SK-N-SH treated with all-trans-retinoic acid at 6 μM for 48 hours (cell line): ENCODE data around the gene MAPK8.

Experiments
- ATAC-seq: fragments of 200-7000 bp; cut with Tn5 transposase; 3 replicates; pipeline ENCODE4 v1.9.1; 2020; ENCODE audit warnings: mild to moderate bottlenecking, moderate library complexity
- ARNTL ChIP-seq: fragments of 450-650 bp; formaldehyde crosslinking; IDR thresholded peaks from 2 replicates; pipeline ENCODE4 v1.5.0; 2020; ENCODE audit warnings: low read depth, mild to moderate bottlenecking, moderate library complexity, borderline replicate concordance
- CSDC2 ChIP-seq: fragments of 250-450 bp; sonication (Bioruptor Pico); IDR thresholded peaks from 2 replicates; pipeline ENCODE4 v1.5.0; 2020; ENCODE audit warnings: mild to moderate bottlenecking, moderate library complexity
- ESRRG ChIP-seq: fragments of 250-450 bp; sonication (Bioruptor Pico); IDR thresholded peaks from 2 replicates; pipeline ENCODE4 v1.6.1; 2021; ENCODE audit warnings: mild to moderate bottlenecking
- GLIS3 ChIP-seq: fragments of 250-450 bp; sonication (Bioruptor Pico); IDR thresholded peaks from 2 replicates; pipeline ENCODE4 v1.5.0; 2020; ENCODE audit warnings: mild to moderate bottlenecking, moderate library complexity
- ISL1 ChIP-seq: fragments of 250-450 bp; sonication (Bioruptor Pico); IDR thresholded peaks from 2 replicates; pipeline ENCODE4 v2.1.2; 2022; ENCODE audit warnings: mild to moderate bottlenecking, moderate library complexity
- OSR1 ChIP-seq: fragments of 250-450 bp; sonication (Bioruptor Pico); IDR thresholded peaks from 2 replicates; pipeline ENCODE4 v1.8.0; 2022; ENCODE audit warnings: moderate library complexity, mild to moderate bottlenecking, inconsistent platforms
- PPARA ChIP-seq: fragments of 250-450 bp; sonication (Bioruptor Pico); IDR thresholded peaks from 2 replicates; pipeline ENCODE4 v1.5.0; 2020; ENCODE audit warnings: mild to moderate bottlenecking, borderline replicate concordance
- RARB ChIP-seq: fragments of 250-450 bp; sonication (Bioruptor Pico); IDR thresholded peaks from 2 replicates; pipeline ENCODE4 v1.8.0; 2021; ENCODE audit warnings: mild to moderate bottlenecking, moderate library complexity
- TCF4 ChIP-seq: fragments of 250-450 bp; sonication (Bioruptor Pico); IDR thresholded peaks from 2 replicates; pipeline ENCODE4 v1.8.0; 2021; ENCODE audit warnings: mild to moderate bottlenecking, moderate library complexity, borderline replicate concordance
- TOX ChIP-seq: fragments of 250-450 bp; sonication (Bioruptor Pico); IDR thresholded peaks from 2 replicates; pipeline ENCODE4 v1.8.0; 2021; ENCODE audit warnings: mild to moderate bottlenecking, moderate library complexity, borderline replicate concordance
- ZC3H10 ChIP-seq: fragments of 250-450 bp; sonication (Bioruptor Pico); IDR thresholded peaks from 2 replicates; pipeline ENCODE4 v1.5.1; 2021; ENCODE audit warnings: mild to moderate bottlenecking, moderate library complexity
- ZFP3 ChIP-seq: fragments of 250-450 bp; sonication (Bioruptor Pico); IDR thresholded peaks from 2 replicates; pipeline ENCODE4 v1.5.0; 2020; ENCODE audit warnings: mild to moderate bottlenecking, moderate library complexity
- ZFP30 ChIP-seq: fragments of 450-650 bp; formaldehyde crosslinking; IDR thresholded peaks from 2 replicates; pipeline ENCODE4 v1.5.0; 2022; ENCODE audit warnings: mild to moderate bottlenecking, moderate library complexity
- ZNF70 ChIP-seq: fragments of 450-650 bp; formaldehyde crosslinking; IDR thresholded peaks from 2 replicates; pipeline ENCODE4 v1.5.0; 2020; ENCODE audit warnings: mild to moderate bottlenecking, moderate library complexity
- ZNF8 ChIP-seq: fragments of 450-650 bp; formaldehyde crosslinking; IDR thresholded peaks from 2 replicates; pipeline ENCODE4 v1.5.0; 2020; ENCODE audit warnings: mild to moderate bottlenecking, moderate library complexity
- TF ChIP-seq, protein P1 (sequence below): fragments of 250-450 bp; sonication (Bioruptor Pico); IDR thresholded peaks from 2 replicates; pipeline ENCODE4 v1.8.0; 2021; ENCODE audit warnings: low read depth, mild to moderate bottlenecking, moderate library complexity, borderline replicate concordance
- TF ChIP-seq, protein P2 (sequence below): fragments of 250-450 bp; sonication (Bioruptor Pico); IDR thresholded peaks from 2 replicates; pipeline ENCODE4 v1.5.1; 2020; ENCODE audit warnings: low read depth, mild to moderate bottlenecking, moderate library complexity
- TF ChIP-seq, protein P3 (sequence below): fragments of 250-450 bp; sonication (Bioruptor Pico); IDR thresholded peaks from 2 replicates; pipeline ENCODE4 v1.5.0; 2020; ENCODE audit warnings: mild to moderate bottlenecking, moderate library complexity
- TF ChIP-seq, protein P4 (sequence below): fragments of 250-450 bp; sonication (Bioruptor Pico); IDR thresholded peaks from 2 replicates; pipeline ENCODE4 v1.8.0; 2020; ENCODE audit warnings: mild to moderate bottlenecking, moderate library complexity, borderline replicate concordance
- TF ChIP-seq, protein P5 (sequence below): fragments of 250-450 bp; sonication (Bioruptor Pico); IDR thresholded peaks from 2 replicates; pipeline ENCODE4 v1.5.1; 2021; ENCODE audit warnings: mild to moderate bottlenecking, moderate library complexity

MAPK8 gene

DNA sequence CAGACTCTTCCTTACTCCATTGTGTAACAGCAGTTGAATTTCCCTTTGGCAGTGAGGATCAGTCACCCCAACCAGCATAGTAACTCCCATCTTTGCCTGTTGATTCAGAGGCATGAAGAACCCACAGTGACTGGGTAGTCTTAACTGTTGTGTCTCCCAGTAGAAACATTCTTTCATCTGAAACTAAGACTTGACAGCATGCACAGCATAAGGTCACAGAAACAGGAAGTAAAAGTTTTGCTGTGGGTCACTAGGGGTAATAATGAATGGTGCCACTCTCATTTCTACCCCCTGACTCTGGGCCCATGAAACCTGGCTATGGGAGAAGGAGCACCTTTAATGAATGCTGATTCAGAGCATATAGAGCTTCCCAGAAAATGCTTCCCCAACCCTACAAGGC lies 23.6 kb upstream of the MAPK8 start:
- ATAC-seq = no peak
- no peak for TF ChIP-seq ZFP3 (CRISPR knock-in tag)
- TF ChIP-seq, protein P1, sequence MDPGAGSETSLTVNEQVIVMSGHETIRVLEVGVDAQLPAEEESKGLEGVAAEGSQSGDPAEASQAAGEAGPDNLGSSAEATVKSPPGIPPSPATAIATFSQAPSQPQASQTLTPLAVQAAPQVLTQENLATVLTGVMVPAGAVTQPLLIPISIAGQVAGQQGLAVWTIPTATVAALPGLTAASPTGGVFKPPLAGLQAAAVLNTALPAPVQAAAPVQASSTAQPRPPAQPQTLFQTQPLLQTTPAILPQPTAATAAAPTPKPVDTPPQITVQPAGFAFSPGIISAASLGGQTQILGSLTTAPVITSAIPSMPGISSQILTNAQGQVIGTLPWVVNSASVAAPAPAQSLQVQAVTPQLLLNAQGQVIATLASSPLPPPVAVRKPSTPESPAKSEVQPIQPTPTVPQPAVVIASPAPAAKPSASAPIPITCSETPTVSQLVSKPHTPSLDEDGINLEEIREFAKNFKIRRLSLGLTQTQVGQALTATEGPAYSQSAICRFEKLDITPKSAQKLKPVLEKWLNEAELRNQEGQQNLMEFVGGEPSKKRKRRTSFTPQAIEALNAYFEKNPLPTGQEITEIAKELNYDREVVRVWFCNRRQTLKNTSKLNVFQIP = no peak
- TF ChIP-seq ARNTL (CRISPR knock-in tag) = no peak
- no peak for TF ChIP-seq CSDC2 (CRISPR knock-in tag)
- TF ChIP-seq, protein P2, sequence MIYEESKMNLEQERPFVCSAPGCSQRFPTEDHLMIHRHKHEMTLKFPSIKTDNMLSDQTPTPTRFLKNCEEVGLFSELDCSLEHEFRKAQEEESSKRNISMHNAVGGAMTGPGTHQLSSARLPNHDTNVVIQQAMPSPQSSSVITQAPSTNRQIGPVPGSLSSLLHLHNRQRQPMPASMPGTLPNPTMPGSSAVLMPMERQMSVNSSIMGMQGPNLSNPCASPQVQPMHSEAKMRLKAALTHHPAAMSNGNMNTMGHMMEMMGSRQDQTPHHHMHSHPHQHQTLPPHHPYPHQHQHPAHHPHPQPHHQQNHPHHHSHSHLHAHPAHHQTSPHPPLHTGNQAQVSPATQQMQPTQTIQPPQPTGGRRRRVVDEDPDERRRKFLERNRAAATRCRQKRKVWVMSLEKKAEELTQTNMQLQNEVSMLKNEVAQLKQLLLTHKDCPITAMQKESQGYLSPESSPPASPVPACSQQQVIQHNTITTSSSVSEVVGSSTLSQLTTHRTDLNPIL (CRISPR knock-in tag) = no peak

DNA sequence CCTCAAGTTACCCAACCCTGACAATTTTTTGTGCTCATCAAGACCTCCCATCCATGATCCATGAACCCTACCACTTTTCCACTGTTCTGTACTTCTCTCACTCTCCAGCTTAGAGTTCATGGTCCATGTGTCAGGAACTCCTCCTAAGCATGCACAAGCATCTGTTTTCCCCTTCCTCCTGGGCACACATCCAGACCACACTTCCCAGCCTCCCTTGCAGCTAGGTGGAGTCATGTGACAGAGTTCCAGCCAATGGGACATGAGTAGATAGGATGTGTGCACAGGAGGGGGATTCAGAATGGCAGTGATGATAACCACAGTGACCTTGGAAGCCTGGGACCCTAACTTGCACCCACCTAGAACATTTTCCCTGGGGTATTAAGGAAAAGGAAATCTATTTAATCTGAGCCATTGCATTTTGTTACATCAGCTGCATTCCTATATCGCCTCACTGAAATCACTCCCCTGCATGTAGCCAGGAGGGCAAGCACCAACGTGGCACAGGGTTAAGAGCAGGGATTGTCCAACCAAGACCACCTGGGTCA lies 22.4 kb upstream of the MAPK8 start:
- no peak for ATAC-seq
- TF ChIP-seq, protein P2 (CRISPR knock-in tag) = no peak
- TF ChIP-seq GLIS3 (CRISPR knock-in tag) (no peak), ZC3H10 (CRISPR knock-in tag) (no peak), TOX (no peak), CSDC2 (CRISPR knock-in tag) (no peak)
- TF ChIP-seq, protein P3, sequence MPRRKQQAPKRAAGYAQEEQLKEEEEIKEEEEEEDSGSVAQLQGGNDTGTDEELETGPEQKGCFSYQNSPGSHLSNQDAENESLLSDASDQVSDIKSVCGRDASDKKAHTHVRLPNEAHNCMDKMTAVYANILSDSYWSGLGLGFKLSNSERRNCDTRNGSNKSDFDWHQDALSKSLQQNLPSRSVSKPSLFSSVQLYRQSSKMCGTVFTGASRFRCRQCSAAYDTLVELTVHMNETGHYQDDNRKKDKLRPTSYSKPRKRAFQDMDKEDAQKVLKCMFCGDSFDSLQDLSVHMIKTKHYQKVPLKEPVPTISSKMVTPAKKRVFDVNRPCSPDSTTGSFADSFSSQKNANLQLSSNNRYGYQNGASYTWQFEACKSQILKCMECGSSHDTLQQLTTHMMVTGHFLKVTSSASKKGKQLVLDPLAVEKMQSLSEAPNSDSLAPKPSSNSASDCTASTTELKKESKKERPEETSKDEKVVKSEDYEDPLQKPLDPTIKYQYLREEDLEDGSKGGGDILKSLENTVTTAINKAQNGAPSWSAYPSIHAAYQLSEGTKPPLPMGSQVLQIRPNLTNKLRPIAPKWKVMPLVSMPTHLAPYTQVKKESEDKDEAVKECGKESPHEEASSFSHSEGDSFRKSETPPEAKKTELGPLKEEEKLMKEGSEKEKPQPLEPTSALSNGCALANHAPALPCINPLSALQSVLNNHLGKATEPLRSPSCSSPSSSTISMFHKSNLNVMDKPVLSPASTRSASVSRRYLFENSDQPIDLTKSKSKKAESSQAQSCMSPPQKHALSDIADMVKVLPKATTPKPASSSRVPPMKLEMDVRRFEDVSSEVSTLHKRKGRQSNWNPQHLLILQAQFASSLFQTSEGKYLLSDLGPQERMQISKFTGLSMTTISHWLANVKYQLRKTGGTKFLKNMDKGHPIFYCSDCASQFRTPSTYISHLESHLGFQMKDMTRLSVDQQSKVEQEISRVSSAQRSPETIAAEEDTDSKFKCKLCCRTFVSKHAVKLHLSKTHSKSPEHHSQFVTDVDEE (CRISPR knock-in tag) = no peak

- no peak for TF ChIP-seq ARNTL (CRISPR knock-in tag)
- no peak for TF ChIP-seq ZNF70 (CRISPR knock-in tag)
- no peak for TF ChIP-seq OSR1 (CRISPR knock-in tag)
- TF ChIP-seq, protein P2 (CRISPR knock-in tag) = no peak
- no peak for TF ChIP-seq ZFP30 (CRISPR knock-in tag)
- TF ChIP-seq, protein P1 = no peak
- no peak for TF ChIP-seq CSDC2 (CRISPR knock-in tag)
- TF ChIP-seq ZFP3 (CRISPR knock-in tag) = no peak
- TF ChIP-seq GLIS3 (CRISPR knock-in tag) = no peak
- no peak for TF ChIP-seq ZNF8 (CRISPR knock-in tag)
- TF ChIP-seq ESRRG (CRISPR knock-in tag) = no peak
- no peak for ATAC-seq
Measured at GRCh38 chr10:48284811-48285210, 21.7 kb upstream of the MAPK8 start.

DNA sequence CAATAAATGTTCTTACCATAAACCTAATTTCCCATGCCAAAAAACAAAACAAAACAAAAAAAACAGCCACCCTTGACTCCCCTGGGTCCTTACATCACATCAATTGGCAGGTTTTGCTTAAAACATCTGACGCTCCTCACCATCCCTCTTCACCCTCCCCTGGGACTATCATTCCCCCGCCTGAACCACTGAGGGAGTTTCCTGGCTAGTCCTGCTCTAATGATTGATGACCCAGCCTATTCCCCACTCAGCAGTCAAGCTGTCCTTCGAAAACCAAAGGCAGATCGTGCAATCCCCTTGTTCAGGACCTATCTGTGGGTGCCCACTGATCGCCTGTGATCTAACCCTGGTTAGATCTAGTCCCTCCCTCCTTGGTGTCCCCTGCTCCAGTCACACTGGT lies 20.8 kb upstream of the MAPK8 start:
- no peak for ATAC-seq
- TF ChIP-seq TOX (no peak), ZFP3 (CRISPR knock-in tag) (no peak), RARB (CRISPR knock-in tag) (no peak), GLIS3 (CRISPR knock-in tag) (no peak), OSR1 (CRISPR knock-in tag) (no peak), TCF4 (no peak), ISL1 (CRISPR knock-in tag) (no peak), CSDC2 (CRISPR knock-in tag) (no peak), PPARA (CRISPR knock-in tag) (no peak), ZFP30 (CRISPR knock-in tag) (no peak), ZNF70 (CRISPR knock-in tag) (no peak)
- TF ChIP-seq, protein P4, sequence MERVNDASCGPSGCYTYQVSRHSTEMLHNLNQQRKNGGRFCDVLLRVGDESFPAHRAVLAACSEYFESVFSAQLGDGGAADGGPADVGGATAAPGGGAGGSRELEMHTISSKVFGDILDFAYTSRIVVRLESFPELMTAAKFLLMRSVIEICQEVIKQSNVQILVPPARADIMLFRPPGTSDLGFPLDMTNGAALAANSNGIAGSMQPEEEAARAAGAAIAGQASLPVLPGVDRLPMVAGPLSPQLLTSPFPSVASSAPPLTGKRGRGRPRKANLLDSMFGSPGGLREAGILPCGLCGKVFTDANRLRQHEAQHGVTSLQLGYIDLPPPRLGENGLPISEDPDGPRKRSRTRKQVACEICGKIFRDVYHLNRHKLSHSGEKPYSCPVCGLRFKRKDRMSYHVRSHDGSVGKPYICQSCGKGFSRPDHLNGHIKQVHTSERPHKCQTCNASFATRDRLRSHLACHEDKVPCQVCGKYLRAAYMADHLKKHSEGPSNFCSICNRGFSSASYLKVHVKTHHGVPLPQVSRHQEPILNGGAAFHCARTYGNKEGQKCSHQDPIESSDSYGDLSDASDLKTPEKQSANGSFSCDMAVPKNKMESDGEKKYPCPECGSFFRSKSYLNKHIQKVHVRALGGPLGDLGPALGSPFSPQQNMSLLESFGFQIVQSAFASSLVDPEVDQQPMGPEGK (CRISPR knock-in tag) = no peak
- TF ChIP-seq, protein P5, sequence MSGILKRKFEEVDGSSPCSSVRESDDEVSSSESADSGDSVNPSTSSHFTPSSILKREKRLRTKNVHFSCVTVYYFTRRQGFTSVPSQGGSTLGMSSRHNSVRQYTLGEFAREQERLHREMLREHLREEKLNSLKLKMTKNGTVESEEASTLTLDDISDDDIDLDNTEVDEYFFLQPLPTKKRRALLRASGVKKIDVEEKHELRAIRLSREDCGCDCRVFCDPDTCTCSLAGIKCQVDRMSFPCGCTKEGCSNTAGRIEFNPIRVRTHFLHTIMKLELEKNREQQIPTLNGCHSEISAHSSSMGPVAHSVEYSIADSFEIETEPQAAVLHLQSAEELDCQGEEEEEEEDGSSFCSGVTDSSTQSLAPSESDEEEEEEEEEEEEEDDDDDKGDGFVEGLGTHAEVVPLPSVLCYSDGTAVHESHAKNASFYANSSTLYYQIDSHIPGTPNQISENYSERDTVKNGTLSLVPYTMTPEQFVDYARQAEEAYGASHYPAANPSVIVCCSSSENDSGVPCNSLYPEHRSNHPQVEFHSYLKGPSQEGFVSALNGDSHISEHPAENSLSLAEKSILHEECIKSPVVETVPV (CRISPR knock-in tag) = no peak
